HFF-Myc (cell line): ENCODE measurements around the gene SLC25A12.
"Not testable (repeated sequence)": the region's sequence is repeated elsewhere in the genome, so short reads cannot be mapped to it uniquely, and the experiment has no call there.

ENCODE experiments used
- DNase-seq: peaks from one replicate; pipeline ENCODE4 v3.0.0-alpha.2; 2011; ENCODE audit warnings: low read depth; ENCODE audit errors: extremely low read depth
- H3K4me3 ChIP-seq: replicated peaks from 2 replicates; pipeline ENCODE4 v1.5.1; 2011; ENCODE audit warnings: low read depth, mild to moderate bottlenecking, control low read depth, low read length
- TF ChIP-seq, protein P1 (sequence below): IDR thresholded peaks from 2 replicates; pipeline ENCODE4 v1.5.1; 2012; ENCODE audit warnings: mild to moderate bottlenecking, low read depth, low read length, control low read depth; ENCODE audit errors: missing control alignments

Gene SLC25A12

GRCh38 chr2:171789956-171790355, 104.1 kb downstream of the SLC25A12 start:
- no peak overlapping the region for H3K4me3 ChIP-seq
- TF ChIP-seq, protein P1, sequence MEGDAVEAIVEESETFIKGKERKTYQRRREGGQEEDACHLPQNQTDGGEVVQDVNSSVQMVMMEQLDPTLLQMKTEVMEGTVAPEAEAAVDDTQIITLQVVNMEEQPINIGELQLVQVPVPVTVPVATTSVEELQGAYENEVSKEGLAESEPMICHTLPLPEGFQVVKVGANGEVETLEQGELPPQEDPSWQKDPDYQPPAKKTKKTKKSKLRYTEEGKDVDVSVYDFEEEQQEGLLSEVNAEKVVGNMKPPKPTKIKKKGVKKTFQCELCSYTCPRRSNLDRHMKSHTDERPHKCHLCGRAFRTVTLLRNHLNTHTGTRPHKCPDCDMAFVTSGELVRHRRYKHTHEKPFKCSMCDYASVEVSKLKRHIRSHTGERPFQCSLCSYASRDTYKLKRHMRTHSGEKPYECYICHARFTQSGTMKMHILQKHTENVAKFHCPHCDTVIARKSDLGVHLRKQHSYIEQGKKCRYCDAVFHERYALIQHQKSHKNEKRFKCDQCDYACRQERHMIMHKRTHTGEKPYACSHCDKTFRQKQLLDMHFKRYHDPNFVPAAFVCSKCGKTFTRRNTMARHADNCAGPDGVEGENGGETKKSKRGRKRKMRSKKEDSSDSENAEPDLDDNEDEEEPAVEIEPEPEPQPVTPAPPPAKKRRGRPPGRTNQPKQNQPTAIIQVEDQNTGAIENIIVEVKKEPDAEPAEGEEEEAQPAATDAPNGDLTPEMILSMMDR: no peak
- DNase-seq: no peak

GRCh38 chr2:171788316-171788993, 105.6 kb downstream of the SLC25A12 start:
- no peak for DNase-seq
- TF ChIP-seq, protein P1: no peak

DNA sequence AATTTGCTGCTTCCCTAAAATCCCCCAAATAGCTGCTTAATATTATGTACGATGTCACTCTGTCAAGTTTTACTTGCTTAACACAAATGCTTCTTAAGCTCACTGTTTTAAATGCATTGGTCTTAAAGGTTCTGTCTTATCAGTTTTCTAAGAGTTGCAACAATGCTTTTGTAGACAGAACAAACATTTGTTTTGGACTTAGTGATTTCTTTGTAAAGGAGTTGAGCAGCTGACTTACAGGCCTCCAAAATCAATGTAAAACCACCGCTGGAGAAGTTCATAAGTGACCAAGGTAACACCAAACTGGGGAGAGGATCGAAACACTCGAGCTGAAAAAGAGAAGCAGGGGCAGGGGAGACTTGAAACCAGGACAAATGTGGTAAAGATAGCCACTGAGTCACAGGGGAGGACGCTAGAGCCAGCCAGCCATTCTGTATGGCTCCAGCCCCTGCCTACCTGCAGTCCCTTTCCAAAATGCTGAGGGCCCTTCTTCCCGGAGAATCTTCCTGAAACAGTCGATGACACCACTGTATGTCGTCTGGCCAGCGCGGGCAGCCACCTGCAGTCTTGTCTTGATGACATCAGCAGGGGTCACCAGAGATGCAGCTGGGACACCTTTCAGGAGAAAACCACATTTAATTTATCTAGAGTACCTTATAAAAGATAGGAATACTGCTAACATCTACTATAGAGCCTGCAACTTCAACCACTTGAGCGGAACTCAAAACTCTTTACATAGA, 106.5 kb downstream of the SLC25A12 start:
- TF ChIP-seq, protein P1: no peak
- no peak for DNase-seq
- H3K4me3 ChIP-seq: no peak overlapping the region

More at GRCh38 chr2:171788316-171788993, 105.6 kb downstream of the SLC25A12 start:
- H3K4me3 ChIP-seq: no peak overlapping the region

GRCh38 chr2:171785450-171785849, 108.6 kb downstream of the SLC25A12 start:
- TF ChIP-seq, protein P1: no peak
- no peak for DNase-seq
- H3K4me3 ChIP-seq: no peak overlapping the region

DNA sequence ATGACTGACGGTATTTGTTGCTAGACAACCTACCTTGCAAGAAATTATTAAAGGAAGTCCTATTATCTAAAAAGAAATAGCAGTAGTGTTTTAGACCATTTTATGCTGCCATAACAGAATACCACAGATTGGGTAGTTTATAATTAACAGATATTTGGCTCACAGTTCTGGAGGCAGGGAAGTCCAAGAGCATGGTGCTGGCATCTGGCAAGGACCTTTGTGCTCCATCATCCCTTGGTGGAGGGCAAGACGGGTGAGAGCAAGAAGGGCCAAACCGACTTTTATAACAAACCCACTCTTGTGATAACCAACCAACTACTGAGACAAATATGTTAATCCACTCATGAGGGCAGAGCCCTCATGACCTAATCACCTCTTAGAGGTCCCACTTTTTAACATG, 115.5 kb downstream of the SLC25A12 start:
- DNase-seq: no peak
- TF ChIP-seq, protein P1: no peak
- no peak overlapping the region for H3K4me3 ChIP-seq

GRCh38 chr2:171774581-171774980, 119.5 kb downstream of the SLC25A12 start:
- not testable (repeated sequence) for H3K4me3 ChIP-seq

GRCh38 chr2:171772373-171772772, 121.7 kb downstream of the SLC25A12 start:
- no peak for DNase-seq
- no peak overlapping the region for H3K4me3 ChIP-seq
- TF ChIP-seq, protein P1: no peak

More at GRCh38 chr2:171774581-171774980, 119.5 kb downstream of the SLC25A12 start:
- DNase-seq: not testable (repeated sequence)
